ENCODE data around the gene NMT2.

Gene NMT2

DNA sequence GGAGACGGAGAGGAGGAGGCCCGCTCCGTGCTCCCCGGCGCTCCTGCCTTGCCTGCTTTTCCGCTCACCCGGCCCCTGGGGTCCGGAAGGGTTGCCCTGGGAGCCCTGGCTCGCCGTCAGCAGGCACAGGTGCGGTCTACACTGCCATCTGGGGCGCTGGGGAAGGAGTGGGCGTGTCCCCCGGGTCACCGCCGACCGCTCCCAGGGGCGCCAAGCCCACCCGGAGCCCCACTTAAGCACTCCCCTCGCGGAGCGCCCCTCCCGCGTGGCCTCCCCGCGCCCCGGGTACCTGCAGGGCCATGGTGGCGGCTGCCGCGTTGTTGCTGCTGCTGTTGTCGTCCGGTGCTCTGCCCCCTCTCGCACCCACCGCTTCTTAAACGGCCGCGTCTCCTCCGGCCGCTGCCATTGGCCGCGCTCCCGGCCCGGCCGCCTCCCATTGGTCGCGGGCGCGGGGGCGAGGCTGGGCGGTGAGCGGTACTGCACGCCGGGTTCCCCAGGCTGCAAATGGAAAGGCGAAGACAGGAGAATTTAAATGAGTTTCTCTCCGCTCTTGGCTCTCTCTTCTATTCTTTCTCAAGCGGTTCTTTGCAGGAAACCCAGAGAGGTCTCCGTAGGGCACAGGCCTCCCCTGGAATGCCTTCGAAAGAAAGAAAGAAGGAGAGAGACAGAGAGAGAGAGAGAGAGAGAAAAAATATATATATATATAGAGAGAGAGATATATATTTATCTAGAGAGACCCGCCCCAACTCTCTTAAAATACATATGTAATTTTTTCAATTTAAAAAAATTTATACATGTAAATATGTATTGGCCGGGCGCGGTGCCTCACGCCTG lies 79.8 kb downstream of the NMT2 start, which contains the start of gene ACBD7:
ACBD7 (minus strand) TSS at position 349 of the 834 bp plus-strand sequence; CDS start at position 301, 48 bp downstream.
- peak; percentile 72 for DNase-seq

- no peak for DNase-seq
These were observed 84.0 kb downstream of the NMT2 start for GRCh38 chr10:15084502-15084922.

DNA sequence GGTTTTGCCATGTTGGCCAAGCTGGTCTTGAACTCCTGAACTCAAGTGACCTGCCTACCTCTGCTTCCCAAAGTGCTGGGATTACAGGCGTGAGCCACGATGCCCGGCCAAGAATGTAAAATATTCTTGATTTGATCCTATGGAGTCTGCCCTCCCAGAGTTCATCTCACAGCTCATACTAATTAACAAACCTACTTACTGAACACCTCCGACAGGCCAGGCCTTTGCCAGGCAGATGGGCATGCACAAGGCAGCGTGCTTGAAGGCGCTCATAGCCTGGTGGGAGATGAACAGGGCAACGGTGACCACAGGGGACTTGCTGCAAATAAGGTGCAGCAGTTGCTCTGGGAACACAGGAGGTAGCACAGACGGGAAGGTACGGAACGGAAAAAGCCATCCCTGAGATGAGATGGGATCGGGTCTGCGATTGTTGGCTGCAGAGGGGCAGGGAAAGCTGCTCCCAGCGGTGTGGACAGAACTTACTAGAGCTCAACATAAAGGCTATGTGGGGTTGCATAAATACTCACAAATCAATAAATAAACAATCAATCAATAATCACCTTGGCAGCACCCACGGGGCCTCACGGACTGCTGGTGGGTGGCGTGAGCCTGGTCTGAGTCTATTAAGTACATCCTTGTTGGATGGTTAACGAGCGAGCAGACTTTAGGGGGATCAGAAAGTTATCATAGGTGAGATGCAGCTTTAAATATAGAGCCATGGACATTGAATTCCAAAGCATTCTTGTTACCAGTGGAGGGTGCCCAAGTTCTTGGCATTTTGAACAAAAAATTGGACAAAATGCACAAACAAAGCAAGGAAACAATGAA lies 84.6 kb downstream of the NMT2 start:
- DNase-seq = no peak

- no peak for DNase-seq
These were observed 93.1 kb downstream of the NMT2 start for GRCh38 chr10:15075421-15075820.

GRCh38 chr10:15072358-15072757 lies 96.1 kb downstream of the NMT2 start:
- no peak for DNase-seq

- DNase-seq = no peak
These were observed 99.3 kb downstream of the NMT2 start for GRCh38 chr10:15069230-15069629.

- DNase-seq = no peak
These were observed 99.7 kb downstream of the NMT2 start for GRCh38 chr10:15068802-15069201.

- no peak for DNase-seq
These were observed 101.3 kb downstream of the NMT2 start for GRCh38 chr10:15067154-15067553.

- DNase-seq = no peak
These were observed 107.9 kb downstream of the NMT2 start for GRCh38 chr10:15060638-15061037.

DNA sequence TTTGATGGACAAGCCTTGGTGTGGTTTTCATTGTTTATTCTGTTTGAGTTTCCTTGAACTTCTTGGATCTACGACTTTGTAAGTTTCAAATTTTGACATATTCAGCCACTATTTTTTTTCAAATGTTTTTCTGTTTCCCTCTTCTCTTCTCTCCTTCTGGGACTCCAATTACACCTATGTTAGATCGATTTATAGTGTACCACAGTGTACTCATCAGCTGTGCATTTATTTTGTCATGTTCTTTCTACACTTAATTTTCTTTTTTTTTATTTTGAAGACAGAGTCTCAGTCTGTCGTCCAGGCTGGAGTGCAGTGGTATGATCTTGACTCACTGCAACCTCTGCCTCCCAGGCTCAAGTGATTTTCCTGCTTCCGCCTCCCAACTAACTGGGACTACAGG lies 108.6 kb downstream of the NMT2 start:
- DNase-seq = no peak

DNA sequence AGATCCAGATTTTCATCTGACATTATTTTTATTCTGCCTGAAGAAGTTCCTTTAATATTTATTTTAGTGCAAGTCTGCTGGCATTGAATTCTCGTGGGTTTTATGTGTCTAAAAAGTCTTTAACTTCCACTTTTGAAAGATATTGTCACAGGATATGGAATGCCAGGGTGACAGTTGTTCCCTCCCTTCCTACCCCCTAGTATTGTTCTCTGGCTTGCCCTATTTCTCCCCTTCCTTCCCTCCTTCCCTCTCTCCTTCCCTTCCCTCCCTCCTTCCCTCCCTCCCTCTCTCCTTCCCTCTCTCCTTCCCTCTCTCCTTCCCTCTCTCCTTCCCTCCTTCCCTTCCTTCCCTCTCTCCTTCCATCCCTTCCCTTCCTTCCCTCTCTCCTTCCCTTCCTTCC lies 109.8 kb downstream of the NMT2 start:
- DNase-seq = no peak

Measured in NCI-H526 treated with DMSO at 0.1 percent for 48 hours (cell line).